K562 (cell line): Measurements from ENCODE around the gene LTN1. TPM values are rescaled to one million over a fixed set of nuclear protein-coding genes. Genes with fewer than 3 reads are reported as not detected.

Source experiments
- ASH1L ChIP-seq: fragments of 450-650 bp; IDR thresholded peaks from 2 replicates; pipeline ENCODE4 v1.6.1; 2018; ENCODE audit warnings: borderline replicate concordance, mild to moderate bottlenecking, low read depth; ENCODE audit not compliant: partially characterized antibody
- CBFA2T3 ChIP-seq: fragments of 450-650 bp; IDR thresholded peaks from 2 replicates; pipeline ENCODE4 v1.6.1; 2017
- CEBPG ChIP-seq, 3 experiments: fragments of 200-800 bp in 1 of 3; sonication (Bioruptor generic) in 1 of 3; sonication (generic) in 1 of 3; formaldehyde crosslinking in 1 of 3; IDR thresholded peaks in 2 of 3; conservative IDR thresholded peaks in 1 of 3; 2 replicates each; pipeline versions ENCODE4 v1.6.1 to v1.8.0; 2016 to 2022; ENCODE audit warnings: missing compliant biosample characterization in 2 of 3, missing genetic modification characterization in 2 of 3, mild to moderate bottlenecking in 1 of 3, missing genetic modification reagents in 1 of 3
- FOS ChIP-seq: IDR thresholded peaks from 3 replicates; pipeline ENCODE4 v1.6.1; 2011; ENCODE audit not compliant: insufficient read length; ENCODE audit errors: extremely low read depth
- FUS ChIP-seq: fragments of 200-400 bp; formaldehyde crosslinking; optimal IDR thresholded peaks from 2 replicates; pipeline ENCODE3; 2017; ENCODE audit warnings: low read depth, low read length
- JUND ChIP-seq, 2 experiments: IDR thresholded peaks; 2 replicates in 1 of 2; 3 replicates in 1 of 2; pipeline ENCODE4 v1.6.1; 2011; ENCODE audit warnings: borderline replicate concordance in 2 of 2, low read depth in 2 of 2, low read length in 2 of 2, improper control_type of control experiment in 1 of 2, missing biosample characterization in 1 of 2, missing genetic modification characterization in 1 of 2, missing genetic modification reagents in 1 of 2
- KAT7 ChIP-seq: sonication (generic); formaldehyde crosslinking; IDR thresholded peaks from 2 replicates; pipeline ENCODE4 v1.8.0; 2022; ENCODE audit warnings: missing genetic modification reagents, mild to moderate bottlenecking, borderline replicate concordance
- L3MBTL2 ChIP-seq: fragments of 450-650 bp; IDR thresholded peaks from 2 replicates; pipeline ENCODE4 v1.6.1; 2016; ENCODE audit warnings: mild to moderate bottlenecking, moderate library complexity
- LARP7 ChIP-seq: fragments of 450-650 bp; IDR thresholded peaks from 2 replicates; pipeline ENCODE4 v1.6.1; 2016
- NR2F6 ChIP-seq: fragments of 450-650 bp; formaldehyde crosslinking; IDR thresholded peaks from 2 replicates; pipeline ENCODE4 v1.4.0; 2020; ENCODE audit warnings: mild to moderate bottlenecking
- PHB2 ChIP-seq: fragments of 450-650 bp; IDR thresholded peaks from 2 replicates; pipeline ENCODE4 v1.6.1; 2017; ENCODE audit warnings: low read depth
- RBFOX2 ChIP-seq: fragments of 200-400 bp; formaldehyde crosslinking; IDR thresholded peaks from 2 replicates; pipeline ENCODE4 v1.6.1; 2017; ENCODE audit warnings: low read depth, mild to moderate bottlenecking, low read length, moderate library complexity
- SMAD4 ChIP-seq: fragments of 250-450 bp; sonication (Bioruptor Pico); conservative IDR thresholded peaks from 2 replicates; pipeline ENCODE4 v1.8.0; 2021; ENCODE audit warnings: inconsistent platforms, mild to moderate bottlenecking, moderate library complexity
- STAT5A ChIP-seq: IDR thresholded peaks from 2 replicates; pipeline ENCODE4 v1.6.1; 2012; ENCODE audit warnings: low read length, inconsistent platforms, borderline replicate concordance
- TCF7L2 ChIP-seq: fragments of 150-350 bp; IDR thresholded peaks from 2 replicates; pipeline ENCODE4 v1.6.1; 2016; ENCODE audit warnings: low read depth, mild to moderate bottlenecking, low read length, moderate library complexity
- ZC3H11A ChIP-seq: IDR thresholded peaks from 2 replicates; pipeline ENCODE4 v1.6.1; 2012; ENCODE audit warnings: low read depth, low read length, improper control_type of control experiment
- ZNF124 ChIP-seq: sonication (generic); formaldehyde crosslinking; IDR thresholded peaks from 2 replicates; pipeline ENCODE4 v1.8.1; 2022; ENCODE audit warnings: missing genetic modification reagents
- ZNF146 ChIP-seq: IDR thresholded peaks from one replicate; pipeline ENCODE4 v1.6.1; 2018; ENCODE audit warnings: missing compliant biosample characterization; ENCODE audit not compliant: unreplicated experiment
- polyA plus RNA-seq, 8 experiments: library from polyadenylated mRNA; depleted of rRNA in 4 of 8; stranded (reverse) in 5 of 8; unstranded in 3 of 8; fragments of >200 nt; fragmentation: Nextera tagmentation in 2 of 8; fragmentation: Illumina TruSeq in 1 of 8; extraction: Ambion mirVana in 2 of 8; extraction: Trizol in 1 of 8; gene quantifications; 2 replicates each; pipeline versions ENCODE4 v1.2.1 to v1.2.3, GENCODE V29; 2011 to 2014; ENCODE audit warnings: inconsistent platforms in 1 of 8, missing spikeins in 1 of 8
- total RNA-seq, 7 experiments: library from RNA; depleted of rRNA in 6 of 7; stranded (reverse); fragments of >200 nt in 6 of 7; fragmentation: Illumina TruSeq in 2 of 7; extraction: Trizol in 2 of 7; gene quantifications; 2 replicates each; pipeline versions ENCODE4 v1.2.1 to v1.2.3, GENCODE V29; 2011 to 2021; ENCODE audit warnings: low replicate concordance in 1 of 7
- TF ChIP-seq, protein P1 (sequence below): sonication (generic); formaldehyde crosslinking; IDR thresholded peaks from 2 replicates; pipeline ENCODE4 v1.4.0; 2020; ENCODE audit warnings: mild to moderate bottlenecking, missing genetic modification reagents
- TF ChIP-seq, protein P2 (sequence below), 2 experiments: fragments of 450-650 bp in 1 of 2; IDR thresholded peaks; 2 replicates each; pipeline ENCODE4 v1.6.1; 2011 to 2017; ENCODE audit warnings: low read depth in 2 of 2, antibody characterized with exemption in 1 of 2, borderline replicate concordance in 1 of 2, low read length in 1 of 2, mild to moderate bottlenecking in 1 of 2, mixed read lengths in 1 of 2; ENCODE audit not compliant: control insufficient read depth in 1 of 2
- TF ChIP-seq, protein P3 (sequence below): fragments of 450-650 bp; formaldehyde crosslinking; IDR thresholded peaks from 2 replicates; pipeline ENCODE4 v1.4.0; 2022; ENCODE audit warnings: missing genetic modification characterization

Gene LTN1
- total and polyA plus RNA-seq, 9 of the 15 experiments (the other 6 are each of a cell fraction or from before 2014, with no cell fraction given): 15.7 to 49.6 (median 28.7) TPM

DNA sequence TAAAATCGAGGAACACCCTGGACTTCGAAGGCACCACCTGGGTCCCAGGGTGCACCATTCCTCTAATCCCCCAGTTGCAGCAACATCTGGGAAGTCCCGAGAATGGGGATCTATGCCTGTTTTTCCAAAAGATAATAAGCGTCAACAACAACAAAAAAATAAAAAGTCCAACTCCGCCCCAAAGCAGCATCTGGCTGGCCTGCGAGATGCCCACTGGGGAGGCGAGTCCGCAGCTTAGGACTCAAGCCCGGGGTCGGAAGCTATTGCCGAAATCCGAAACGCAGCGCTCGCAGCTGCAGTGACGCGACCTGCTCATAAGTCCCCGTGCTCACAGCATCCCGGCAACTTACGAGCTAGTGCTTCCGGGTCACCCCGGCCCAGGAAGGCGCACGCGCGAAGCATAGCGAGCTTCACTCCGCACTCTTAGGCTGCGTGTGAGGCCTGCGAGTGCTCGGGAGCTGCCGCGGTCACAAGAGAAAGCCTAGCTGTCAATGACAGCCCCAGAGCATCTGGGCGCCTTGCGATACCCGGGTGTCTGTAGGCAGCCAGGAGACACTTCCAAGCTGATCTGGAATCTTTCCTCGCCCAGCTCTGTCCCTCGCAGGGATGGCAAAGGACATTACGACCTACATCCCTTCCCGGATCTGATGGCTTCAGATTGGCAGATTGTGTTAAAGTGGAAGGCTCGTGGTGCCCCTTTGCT, 9.9 kb upstream of the LTN1 start (continued):
- TF ChIP-seq, protein P1, sequence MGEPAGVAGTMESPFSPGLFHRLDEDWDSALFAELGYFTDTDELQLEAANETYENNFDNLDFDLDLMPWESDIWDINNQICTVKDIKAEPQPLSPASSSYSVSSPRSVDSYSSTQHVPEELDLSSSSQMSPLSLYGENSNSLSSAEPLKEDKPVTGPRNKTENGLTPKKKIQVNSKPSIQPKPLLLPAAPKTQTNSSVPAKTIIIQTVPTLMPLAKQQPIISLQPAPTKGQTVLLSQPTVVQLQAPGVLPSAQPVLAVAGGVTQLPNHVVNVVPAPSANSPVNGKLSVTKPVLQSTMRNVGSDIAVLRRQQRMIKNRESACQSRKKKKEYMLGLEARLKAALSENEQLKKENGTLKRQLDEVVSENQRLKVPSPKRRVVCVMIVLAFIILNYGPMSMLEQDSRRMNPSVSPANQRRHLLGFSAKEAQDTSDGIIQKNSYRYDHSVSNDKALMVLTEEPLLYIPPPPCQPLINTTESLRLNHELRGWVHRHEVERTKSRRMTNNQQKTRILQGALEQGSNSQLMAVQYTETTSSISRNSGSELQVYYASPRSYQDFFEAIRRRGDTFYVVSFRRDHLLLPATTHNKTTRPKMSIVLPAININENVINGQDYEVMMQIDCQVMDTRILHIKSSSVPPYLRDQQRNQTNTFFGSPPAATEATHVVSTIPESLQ (CRISPR knock-in tag): peak; percentile 87; the same call in 1 of the 2 replicates
- TF ChIP-seq ZNF124 (CRISPR knock-in tag) (no peak), PHB2 (no peak), KAT7 (CRISPR knock-in tag) (no peak; the same call in 1 of the 2 replicates), CBFA2T3 (no peak), ZNF146 (CRISPR knock-in tag) (no peak), NR2F6 (no peak), ZC3H11A (no peak), RBFOX2 (peak; percentile 99), SMAD4 (CRISPR knock-in tag) (peak; percentile 63; the same call in 1 of the 2 replicates), JUND (IDR thresholded peaks at IDR 0.05; ENCODE audit: borderline replicate concordance, low read depth, low read length) (peak; percentile 76; the same call in 1 of the 2 replicates), JUND (tag; IDR thresholded peaks at IDR 0.05; ENCODE audit: borderline replicate concordance, low read depth, low read length) (peak; percentile 84; the same call in 2 of the 3 replicates), LARP7 (0 out of 2 replicates have a peak, but pooled peaks have one; percentile 8), STAT5A (no peak; the same call in 1 of the 2 replicates), FUS (no peak), L3MBTL2 (peak; percentile 97), CEBPG (CRISPR knock-in tag; IDR thresholded peaks at IDR 0.05) (peak; percentile 66; the same call in 1 of the 2 replicates), CEBPG (tag; conservative IDR thresholded peaks at IDR 0.05 in 1 of 2, IDR thresholded peaks at IDR 0.05 in 1 of 2) (peak in 1 of 2 experiments; percentile 66; a peak in 1 of 4 replicates), FOS (no peak), TCF7L2 (no peak), ASH1L (no peak)
- TF ChIP-seq, protein P2, sequence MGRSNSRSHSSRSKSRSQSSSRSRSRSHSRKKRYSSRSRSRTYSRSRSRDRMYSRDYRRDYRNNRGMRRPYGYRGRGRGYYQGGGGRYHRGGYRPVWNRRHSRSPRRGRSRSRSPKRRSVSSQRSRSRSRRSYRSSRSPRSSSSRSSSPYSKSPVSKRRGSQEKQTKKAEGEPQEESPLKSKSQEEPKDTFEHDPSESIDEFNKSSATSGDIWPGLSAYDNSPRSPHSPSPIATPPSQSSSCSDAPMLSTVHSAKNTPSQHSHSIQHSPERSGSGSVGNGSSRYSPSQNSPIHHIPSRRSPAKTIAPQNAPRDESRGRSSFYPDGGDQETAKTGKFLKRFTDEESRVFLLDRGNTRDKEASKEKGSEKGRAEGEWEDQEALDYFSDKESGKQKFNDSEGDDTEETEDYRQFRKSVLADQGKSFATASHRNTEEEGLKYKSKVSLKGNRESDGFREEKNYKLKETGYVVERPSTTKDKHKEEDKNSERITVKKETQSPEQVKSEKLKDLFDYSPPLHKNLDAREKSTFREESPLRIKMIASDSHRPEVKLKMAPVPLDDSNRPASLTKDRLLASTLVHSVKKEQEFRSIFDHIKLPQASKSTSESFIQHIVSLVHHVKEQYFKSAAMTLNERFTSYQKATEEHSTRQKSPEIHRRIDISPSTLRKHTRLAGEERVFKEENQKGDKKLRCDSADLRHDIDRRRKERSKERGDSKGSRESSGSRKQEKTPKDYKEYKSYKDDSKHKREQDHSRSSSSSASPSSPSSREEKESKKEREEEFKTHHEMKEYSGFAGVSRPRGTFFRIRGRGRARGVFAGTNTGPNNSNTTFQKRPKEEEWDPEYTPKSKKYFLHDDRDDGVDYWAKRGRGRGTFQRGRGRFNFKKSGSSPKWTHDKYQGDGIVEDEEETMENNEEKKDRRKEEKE (IDR thresholded peaks at IDR 0.05; ENCODE audit: borderline replicate concordance in 1 of 2, control insufficient read depth in 1 of 2, low read depth in 2 of 2, low read length in 1 of 2): peak in 1 of 2 experiments; percentile 35; a peak in 1 of 4 replicates
- TF ChIP-seq, protein P3, sequence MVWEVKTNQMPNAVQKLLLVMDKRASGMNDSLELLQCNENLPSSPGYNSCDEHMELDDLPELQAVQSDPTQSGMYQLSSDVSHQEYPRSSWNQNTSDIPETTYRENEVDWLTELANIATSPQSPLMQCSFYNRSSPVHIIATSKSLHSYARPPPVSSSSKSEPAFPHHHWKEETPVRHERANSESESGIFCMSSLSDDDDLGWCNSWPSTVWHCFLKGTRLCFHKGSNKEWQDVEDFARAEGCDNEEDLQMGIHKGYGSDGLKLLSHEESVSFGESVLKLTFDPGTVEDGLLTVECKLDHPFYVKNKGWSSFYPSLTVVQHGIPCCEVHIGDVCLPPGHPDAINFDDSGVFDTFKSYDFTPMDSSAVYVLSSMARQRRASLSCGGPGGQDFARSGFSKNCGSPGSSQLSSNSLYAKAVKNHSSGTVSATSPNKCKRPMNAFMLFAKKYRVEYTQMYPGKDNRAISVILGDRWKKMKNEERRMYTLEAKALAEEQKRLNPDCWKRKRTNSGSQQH (CRISPR knock-in tag): no peak; the same call in 1 of the 2 replicates
